GM21423 (cell line): ENCODE results near the gene HRAS.
"Not testable (repeated sequence)": the region's sequence is repeated elsewhere in the genome, so short reads cannot be mapped to it uniquely, and the experiment has no call there.

Experiments used
- ATAC-seq: cut with Tn5 transposase; IDR thresholded peaks from one replicate; pipeline ENCODE4 v1.9.1; 2021; ENCODE audit warnings: mild to moderate bottlenecking, moderate library complexity; ENCODE audit not compliant: unreplicated experiment

The HRAS gene

DNA sequence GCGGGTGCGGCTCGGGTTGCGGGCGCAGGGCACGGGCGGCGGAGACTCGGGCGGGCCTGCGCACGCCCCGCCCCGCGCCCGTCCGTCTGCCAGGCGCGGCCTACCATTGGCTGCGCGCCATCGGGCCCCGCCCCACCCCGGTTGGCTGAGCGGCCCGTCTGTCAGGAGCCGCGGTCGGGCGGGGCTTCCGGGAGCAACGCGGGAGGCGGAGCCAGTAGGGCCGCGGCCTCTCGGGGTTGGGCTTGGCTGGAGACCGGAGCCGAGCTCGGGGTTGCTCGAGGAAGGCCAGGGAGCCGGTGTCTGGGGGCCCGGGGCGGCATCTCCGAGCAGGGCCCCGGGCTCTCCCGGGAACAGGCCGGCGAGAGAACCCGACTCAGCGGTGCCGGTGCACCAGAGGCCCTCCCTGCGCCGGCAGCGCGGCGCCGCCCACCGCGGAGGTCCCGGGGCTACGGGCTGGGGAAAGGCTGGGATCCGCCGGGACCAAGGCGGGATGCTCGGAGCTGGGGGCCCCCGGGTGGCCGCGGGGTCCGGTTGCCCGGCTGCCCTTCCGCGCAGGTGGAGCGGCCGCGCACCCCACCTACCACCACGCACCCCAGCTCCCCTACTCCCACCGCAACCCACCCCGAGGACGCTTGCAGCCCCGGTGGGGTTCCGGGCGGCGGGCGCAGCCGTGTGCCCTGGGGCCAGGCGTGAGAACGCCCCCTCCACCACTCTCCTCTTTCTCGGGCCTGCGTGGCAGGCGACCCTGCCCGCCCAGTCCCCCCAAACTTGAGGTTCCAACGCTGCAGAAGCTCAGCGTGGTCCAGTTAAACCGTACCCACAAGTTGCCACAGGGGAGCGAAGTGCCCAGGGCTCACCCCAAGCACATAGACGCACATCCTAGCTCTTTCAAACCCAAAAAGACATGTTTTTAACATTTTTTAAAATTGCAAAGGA, at the start of gene HRAS:
Gene HRAS (minus strand): TSS at position 58 of the 936 bp plus-strand sequence.
- ATAC-seq: peak; percentile 61

DNA sequence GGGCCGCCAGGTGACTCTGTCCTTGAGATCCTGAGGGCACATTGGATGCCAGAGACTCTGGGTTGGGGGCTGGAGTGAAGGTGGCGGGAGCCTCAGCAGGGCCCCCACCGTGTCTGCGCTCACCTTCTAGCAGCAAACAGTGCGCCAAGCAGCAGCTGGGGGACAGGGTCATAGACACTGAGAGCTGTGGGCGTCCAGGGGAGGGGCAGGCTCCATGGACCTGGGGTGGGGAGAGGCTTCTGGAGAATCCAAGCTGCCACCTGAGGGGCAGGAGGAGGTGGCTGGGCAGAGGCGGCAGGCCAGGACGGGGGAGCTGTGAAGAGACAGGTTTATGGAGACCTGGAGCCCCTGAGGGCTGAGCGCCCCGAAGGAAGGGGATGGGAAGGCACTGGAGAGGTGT, 48.9 kb upstream of the HRAS start:
- no peak for ATAC-seq

DNA sequence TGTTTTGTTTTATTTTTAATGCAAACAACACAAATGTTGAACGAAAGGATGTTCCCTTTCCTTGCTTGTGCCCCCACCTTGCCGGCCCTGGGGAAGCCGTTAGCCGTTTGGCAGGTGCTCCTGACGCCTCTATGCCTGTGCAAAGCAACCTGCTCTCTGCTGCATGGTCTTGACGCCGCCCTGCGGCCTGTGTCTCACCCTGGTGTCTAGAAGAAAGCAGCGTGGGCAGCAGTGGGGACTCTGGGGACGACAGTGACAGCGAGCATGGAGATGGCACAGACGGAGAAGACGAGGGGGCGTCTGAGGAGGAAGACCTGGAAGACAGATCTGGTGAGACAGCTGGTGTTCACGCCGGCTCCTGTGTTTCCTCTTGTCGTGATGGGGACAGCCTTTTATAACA, 46.4 kb upstream of the HRAS start:
- no peak for ATAC-seq

DNA sequence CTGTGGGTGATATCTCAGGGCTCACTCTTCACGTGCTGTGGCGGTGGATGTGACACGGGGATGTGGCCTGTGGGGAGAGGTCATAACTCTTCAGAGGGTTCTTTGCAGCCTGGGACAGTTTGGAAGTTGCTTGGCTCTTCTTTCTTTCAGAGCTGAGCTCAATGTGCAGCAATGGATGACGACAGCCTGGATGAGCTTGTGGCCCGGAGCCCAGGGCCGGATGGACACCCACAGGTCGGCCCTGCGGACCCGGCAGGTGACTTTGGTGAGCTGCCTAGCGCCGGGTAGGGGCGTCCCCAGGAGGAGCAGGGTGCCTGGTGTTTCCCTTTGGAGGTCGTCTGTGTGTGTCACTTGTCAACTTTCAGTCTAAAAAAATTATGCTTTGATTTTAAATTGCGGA, 46.0 kb upstream of the HRAS start:
- ATAC-seq: no peak

DNA sequence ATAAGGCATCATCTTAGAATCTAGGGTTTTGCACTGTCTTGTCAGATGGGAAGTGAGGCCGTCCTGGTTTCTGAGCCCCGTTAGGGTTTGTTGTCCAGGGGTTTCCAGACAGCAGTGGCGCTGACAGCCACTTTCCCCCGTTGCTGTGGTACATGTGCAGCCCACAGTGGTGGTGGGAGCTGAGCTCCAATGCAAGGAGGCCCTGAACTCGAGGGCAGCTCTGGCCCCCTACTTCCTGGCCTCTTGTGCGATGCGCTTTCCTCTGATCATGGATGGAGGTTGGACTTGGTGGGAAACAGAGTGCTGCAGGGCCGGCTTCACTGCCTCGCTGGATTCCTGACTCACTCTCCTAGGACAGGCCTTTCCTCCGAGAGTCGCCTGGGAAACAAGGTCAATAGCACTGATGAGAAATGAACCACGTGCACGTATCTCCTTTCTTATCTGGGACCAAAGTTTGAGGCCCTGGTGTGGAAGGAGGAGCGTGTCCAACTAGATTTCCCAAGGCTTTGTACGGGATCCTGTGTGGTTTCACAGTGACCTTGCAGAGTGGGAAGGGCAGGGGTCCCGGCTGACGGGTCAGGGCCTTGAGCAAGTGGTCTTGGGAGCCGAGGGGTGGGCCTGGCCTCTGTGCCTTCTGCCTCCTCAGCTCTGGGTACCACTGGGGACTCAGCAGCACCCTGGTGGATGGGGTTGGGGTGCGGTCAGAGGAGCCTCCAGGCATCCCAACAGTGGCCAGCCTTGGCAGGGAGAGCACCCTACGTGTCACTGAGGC, 44.6 kb upstream of the HRAS start:
- ATAC-seq: no peak

DNA sequence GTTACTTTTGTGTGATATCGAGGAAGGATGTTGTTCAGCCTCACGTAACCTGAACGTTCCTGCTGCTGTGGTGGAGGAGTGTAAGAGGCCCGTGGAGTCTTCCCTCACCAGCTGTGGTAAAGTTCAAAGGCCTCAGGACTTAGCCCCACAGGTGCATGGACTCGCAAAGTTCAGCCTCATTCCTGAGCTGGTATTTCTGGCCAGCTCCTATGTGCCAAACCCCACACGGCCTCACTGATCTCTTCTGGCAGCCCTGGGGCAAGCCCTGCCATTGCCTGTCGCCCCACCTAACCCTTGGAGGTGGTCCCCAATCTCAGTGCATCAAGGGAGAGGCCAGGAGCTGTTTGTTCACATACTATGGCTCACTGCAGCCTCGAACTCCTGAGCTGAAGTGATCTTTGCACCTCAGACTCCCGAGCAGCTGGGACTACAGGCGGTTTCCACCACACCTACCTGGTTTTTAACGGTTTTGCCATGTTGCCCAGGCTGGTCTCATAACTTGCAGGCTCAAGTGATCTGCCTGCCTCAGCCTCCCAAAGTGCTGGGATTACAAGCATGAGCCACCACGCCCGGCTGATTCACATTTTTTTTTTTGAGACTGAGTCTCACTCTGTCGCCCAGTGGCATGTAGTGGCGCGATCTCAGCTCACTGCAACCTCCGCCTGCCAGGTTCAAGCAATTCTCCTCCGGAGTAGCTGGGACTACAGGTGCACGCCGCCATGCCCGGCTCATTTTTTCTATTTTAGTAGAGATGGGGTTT, 43.1 kb upstream of the HRAS start:
- no peak for ATAC-seq

DNA sequence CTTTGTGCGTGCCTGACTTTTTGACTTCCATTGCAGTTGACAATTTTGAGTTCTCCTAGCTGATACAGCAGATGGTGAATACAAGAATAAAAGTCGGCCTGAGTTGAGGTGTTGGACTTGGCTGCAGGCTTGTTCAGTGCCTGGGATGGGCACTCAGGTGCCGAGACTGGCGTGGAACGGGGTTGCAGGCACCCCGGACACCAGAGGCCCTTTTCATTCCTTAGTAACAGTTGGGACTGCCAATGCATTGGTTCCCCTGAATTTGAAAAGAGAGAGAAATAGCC, 42.2 kb upstream of the HRAS start:
- no peak for ATAC-seq

DNA sequence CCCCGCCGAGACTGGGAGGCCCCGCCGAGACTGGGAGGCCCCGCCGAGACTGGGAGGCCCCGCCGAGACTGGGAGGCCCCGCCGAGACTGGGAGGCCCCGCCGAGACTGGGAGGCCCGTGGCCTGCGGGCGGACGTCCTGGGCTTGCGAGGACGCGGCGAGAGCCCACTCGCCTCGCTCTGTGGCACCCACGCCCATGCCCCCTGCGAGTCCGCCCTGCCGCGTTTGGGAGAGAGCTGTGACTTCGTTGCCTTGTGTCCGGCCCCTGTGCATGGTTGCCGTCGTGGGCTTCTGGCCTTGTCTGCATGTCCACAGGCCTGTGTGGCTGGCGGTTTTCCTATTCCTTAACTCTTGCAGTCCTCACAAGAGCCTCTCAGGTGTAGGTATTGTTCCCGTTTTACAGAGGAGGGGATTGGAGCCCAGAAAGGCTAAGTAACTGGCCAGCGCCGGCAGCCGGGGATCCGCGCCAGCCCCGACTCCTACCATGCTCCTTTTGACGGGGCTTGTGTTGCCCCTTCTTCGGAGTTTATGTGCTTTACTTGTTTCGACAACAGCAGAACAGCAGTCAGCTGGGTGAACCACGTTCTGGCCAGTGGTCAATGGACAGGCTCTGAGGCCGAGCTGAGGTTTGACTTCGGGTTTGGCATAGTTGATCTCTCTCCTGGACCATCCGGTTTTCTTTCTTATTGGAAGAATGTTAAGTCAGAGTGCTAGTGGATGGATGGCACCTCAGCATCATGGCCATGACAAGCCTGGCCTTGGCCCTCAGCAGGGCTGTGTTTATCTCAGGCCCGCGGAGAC, 41.6 kb upstream of the HRAS start:
- no peak for ATAC-seq

DNA sequence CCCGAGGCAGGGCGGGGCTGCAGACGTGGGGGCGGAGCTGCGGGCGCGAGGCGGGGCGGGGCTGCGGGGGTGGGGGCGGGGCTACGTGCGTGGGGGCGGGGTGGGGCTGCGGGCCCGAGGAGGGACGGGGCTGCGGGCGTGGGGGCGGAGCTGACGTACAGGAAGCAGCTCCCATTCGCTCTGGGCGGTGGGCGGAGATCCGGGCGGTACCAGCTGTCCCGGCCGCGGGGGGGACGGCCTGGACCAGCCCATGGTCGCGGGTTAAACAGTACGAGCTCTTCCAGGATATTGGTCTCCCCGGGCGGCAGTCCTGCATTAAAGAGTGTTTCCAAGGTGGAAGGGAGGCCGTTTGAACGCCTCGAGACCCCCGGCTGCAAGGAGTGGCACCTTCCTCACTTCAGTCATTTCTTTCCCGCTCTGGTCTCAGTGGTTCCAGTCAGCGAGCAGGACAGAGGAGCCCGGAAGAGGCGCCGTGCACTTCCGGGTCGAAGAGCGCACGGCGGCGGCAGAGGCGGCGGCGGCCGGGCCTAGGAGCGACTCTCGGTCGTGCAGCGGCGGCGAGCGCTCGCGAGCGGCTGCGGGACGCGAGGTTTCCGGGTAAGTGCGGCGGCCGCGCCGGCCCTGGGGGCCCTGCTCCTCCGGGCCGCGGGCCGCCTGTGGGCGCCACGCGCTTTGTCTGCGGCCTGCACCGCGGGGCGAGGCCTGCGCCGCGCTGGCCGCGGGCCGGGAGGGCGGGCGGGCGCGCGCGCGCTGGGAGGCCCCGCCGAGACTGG, 40.8 kb upstream of the HRAS start, which contains the start of gene PHRF1:
Gene PHRF1 (plus strand): TSS at position 475 of the 773 bp plus-strand sequence. CDS start 5,043 bp downstream, outside the sequence.
- ATAC-seq: peak; percentile 79

DNA sequence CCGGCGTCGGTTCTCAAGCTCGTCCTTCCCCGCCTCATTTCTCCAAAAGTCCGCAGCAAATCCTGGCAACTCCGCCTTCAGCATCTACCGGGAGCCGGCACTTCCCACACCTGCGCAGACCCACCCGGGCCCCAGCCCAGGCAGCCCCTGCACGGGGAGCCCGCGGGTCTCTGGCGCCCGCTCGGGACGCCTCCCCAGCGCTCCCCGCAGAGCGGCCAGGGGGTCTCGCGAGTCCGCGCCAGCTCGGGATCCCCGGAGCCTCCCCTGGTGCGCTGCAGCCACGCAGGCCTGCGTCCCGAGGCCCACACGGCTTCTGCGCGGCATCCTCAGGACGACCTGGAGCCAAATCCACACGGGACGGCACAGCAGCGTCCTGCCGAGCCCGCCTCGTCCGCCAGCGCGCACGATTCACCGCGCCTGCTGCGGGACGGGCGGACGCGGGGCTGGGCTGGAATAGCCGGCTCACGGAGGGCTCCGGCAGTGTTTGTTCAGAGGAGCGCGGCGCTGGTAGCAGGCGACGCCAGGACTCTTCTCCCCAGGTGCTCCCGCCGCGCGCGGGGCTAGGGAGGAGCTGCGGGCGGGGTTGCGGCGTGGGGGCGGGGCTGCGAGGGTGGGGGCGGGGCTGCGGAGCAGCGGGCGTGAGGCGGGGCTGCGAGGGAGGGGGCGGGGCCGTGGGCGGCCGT, 40.1 kb upstream of the HRAS start:
- ATAC-seq: peak; percentile 38

DNA sequence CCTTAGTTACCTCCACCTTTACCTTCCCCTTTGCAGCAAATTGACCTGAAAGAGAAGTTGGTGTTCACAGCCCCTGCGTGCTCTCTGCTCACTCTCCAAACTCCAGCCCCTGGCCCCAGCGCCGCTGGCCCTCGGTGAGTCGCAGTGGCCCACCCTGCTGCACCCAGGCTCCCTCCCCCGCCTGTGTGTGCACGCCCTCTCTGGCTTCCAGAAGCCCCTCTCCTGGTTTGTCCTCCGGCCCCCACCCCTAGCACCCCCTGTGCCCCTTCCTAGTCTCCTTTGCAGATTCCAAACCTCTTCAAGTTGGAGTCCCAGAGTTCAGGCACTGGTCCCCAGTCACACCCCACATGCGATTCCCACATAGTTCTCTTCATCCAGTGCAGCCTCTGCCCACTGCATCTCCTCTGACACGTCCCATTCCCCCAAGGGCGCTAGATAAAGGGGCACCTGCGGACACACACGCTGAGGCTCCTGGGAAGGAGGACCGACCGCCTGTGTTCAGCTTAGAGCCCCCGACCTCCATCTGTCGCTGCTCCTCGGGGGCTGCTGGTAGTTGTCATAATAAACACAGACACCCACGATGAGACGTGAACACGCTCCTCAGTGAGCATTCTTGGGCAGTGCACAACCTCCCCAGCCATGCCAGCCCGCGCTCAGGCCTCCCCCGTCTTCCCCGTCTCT, 39.4 kb upstream of the HRAS start:
- no peak for ATAC-seq

DNA sequence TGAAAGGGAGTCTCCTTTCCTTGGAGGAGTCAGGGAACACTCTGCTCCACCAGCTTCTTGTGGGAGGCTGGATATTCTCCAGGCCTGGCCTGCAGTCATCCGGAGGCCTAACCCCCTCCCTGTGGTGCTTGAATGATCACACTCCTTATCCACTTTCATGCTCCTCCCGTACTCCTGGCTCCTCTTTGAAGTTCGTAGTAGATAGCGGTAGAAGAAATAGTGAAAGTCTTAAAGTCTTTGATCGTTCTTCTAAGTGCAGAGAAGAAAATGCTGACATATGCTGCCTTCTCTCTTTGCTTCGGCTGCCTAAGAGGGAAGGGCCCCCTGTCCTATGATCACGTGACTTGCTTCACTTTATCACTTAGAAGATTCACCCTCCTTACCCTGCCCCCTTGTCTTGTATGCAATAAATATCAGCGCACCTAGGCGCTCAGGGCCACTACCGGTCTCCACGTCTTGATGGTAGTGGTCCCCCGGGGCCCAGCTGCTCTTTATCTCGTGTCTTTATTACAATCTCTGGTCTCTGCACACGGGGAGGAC, 38.7 kb upstream of the HRAS start:
- ATAC-seq: not testable (repeated sequence)

DNA sequence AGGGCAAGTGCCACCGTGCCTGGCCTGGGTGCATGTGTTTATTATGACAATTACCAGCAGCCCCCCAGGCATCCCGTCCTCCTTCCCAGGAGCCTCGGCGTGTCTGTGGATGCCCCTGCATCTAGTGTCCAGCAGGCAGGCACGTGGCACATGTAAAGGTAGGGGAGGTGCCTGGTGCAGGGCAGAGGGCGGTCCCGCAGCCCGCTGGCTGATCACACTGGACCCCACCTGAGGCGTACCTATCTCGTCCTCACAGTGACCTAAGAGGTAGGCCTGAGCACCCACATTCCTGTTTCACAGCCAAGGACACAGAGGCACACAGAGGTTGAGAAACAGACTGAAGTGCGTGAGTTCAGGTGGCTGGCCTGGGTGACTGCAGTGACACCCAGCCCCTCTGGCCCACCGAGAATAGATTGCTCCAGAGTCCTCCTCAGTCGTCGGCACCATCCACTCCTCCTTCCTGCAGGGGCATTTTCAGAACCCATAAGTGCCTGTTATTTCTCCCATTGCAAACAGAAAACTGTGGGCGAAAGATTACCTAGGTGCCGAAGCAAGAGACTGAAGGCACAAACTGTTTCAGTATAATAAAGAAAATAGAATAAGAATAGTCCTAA, 37.9 kb upstream of the HRAS start:
- ATAC-seq: no peak

DNA sequence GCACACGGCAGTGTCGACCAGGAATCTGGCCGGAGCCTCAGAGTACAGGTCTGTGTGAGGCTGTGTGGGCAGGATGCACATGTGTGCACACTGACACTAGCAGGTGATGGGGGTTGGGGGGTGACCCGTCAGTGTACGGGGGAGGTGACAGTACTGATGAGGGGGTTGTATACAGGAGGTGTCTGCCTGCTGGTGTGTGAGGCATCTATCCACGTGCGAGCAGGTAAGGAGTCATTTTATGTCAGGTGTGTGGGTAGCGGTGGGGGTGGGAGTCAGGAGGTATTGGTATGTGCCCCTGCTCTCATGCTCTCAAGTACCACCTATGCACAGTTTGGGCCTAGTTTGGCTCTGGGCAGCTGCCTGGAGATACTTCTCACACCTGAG, 36.4 kb upstream of the HRAS start:
- ATAC-seq: no peak

DNA sequence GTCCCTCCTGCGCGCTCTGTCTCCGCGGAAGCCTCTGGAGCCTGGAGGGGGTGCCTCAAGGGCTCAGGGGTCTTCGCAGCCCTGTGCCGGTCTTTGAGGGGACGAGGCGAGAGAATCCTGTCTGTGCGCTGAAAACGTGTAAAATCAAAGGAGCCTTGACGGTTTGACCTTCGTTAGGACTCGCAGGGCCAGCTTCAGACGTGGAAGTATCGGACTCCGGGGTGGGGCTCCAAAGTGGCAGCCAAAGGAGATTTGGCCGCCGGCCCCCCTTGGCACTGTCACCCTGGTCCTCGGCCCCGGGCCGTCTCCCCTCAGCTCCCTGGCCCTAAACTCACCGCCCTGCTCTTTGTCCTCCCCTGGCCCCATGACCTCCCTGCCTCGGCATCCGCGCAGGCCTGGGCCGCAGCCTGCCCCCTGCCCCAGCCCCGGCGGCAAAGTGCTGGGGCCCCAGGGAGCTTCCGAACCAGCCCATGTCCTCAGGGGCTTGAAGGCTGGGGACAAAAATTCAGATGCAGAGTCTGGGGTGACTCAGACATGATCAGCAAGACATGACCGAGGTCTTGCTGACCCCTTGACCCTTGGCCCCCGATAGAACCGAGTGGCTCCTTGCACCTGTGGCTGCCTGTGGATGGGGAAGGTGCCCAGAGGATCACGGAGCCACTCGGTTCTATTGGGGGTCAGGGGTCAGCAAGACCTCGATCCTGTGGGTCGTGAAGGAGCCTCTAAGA, 33.9 kb upstream of the HRAS start:
- ATAC-seq: no peak

DNA sequence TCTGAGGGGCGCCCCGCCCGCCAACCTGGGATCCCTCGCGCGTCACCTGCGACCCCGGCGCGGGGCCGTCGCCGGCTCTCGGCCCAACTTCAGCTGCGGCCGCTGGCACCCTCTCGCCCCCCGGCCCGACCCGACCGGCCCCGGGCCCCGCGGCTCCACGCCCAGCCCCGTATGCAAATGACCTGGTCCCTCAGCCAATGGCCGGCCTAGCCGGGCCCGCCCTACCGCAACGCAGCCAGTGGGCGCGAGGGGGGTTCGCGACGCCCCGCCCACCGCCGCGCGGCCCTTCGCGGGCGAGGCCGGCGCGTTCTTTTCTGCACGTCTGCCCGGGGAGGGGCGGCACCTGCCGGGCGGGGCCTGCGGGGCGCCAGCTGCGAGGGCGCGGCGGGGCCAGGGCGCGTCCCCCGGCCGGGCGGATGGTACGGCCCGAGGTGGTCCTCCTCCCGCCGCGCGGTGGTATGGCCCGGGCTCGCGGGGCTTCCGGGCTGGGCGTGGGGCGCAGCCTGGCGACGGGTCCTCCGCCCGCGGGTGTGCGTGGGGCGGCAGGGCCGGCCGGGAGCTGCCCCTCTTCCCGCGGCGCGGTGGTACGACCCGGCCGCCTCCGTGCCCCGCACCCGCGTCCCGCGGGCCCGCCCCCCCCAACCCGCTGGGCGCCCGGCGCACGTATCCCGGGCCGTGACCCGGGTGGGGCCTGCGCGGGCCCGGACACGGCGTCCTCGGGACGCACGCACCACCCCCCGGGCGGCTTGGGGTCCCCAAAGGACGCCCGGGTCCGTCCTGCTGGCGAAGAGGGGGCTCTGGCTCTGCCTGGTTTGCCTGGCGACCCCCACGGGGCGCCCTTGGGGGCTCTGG, 33.2 kb upstream of the HRAS start:
- ATAC-seq: peak; percentile 81
